Stimulated activated CD4-positive, alpha-beta T cell treated with anti-CD3 and anti-CD28 coated beads, Interleukin-2, amount 100 ng/mL, for 24 hours (primary cell): ENCODE measurements around the gene MYO7A.

Experiments used
- DNase-seq, 2 donors: peaks; one replicate each; pipeline ENCODE4 v3.0.0-alpha.2; 2020

The MYO7A gene

DNA sequence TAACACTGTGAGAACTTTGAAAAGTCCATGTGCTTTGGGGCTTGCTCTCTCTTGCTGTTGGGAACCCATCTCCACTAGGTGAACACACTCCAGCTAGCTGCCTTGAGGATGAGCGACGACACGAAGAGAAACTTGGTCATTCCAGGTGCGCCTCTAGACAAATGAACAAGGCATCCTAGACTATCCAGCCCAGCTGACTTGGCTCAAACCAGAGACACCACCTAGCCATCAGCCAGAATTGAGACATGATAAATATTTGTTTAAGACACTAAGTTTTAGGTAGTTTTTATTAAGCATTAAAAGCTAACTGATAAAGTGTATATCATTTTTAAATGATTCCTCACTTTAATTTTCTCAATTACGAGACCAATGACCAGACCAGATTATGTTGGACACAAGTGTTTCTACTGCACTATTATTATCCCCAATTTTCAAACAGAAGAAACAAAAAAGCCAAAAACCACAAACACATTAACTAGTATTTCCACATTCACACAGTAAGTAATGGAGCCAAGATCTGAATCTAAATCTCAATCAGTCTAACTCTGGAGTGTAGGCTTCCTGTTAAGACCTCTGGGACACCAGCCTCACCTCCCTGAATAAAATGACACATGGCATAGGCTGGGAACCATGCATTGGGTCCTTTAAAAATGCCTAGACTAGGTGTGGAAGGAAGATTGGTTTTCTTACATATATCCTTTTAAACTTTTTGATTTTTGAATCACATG is 103.0 kb downstream of the MYO7A start:
- no peak for DNase-seq

DNA sequence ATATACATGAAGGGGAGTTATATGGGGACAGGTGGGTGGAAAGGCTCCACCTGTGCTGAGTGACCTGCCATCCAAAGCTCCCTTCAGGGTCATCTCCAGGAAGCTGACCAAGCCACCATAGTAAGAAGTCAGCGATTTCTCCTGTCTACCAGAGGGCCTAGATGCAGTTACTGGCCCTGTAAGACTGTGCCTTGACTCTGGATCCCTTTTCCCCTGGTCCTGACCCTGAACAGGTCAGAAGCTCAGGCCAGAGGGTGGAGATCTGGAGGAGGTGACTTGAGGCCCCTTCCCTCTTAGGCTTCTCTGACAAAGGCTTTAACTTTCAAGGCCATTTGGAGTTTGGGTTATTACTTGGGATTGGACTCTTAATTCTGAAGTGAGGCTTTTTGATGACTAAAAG is 103.8 kb downstream of the MYO7A start:
- DNase-seq: no peak

DNA sequence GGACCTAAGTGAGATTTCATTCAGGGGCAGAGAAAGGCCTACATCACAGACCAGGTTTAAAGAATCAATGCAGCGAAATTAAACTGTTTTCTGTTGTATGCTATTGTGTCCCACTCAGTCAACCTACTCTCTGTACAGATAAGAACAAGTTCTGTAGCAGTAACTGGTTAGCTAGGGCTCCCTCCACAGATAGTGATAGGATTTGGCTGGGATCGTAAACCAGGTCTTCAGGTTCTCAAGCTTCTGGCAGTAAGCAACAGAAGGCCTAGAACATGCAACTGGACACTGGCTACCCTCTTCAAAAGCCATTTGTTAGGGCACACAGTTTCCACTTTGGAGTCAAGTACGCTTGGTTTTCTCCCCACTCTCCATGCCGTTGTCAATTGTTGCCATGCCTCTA is 104.2 kb downstream of the MYO7A start:
- no peak for DNase-seq

DNA sequence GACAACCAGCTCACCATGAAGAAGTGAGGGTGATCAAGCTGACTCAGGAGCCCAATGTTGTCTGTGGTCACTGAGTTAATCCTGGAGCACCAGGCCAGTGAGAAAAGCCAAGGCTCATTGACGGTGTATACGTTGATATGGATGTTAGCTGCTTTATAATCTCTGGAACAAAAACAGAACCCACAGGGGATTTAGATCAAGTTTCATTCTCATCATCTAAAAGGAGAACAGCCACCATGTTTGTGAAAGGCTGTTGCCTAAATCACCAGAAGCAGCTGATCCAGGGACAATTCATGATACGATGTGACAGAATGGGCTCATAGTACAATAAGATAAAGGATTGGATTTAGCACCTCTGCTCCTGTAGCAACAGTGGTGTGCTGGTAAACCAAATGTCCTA is 105.0 kb downstream of the MYO7A start:
- DNase-seq: no peak

DNA sequence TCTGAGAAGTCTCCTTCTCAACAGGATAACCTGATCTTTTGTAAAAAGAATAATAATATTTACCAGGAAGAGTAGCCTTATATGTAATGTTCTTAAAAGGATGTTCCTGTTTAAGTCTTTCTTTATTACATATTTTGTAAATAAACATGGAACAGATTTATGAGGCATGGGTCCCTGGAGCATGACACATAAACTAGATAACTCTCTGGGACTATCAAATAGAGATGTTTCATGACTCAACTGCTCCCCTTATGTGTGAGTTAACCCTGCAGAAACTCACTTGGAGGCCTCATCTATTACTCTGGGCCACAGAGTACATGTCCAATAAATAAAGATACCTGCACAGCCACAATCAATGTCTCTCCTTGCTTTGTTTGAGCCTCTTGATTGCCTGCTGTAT is 108.9 kb downstream of the MYO7A start:
- no peak for DNase-seq

GRCh38 chr11:77244277-77245027 is 116.4 kb downstream of the MYO7A start:
- DNase-seq: peak in 1 of 2 donors; percentile 7

GRCh38 chr11:77249427-77249826 is 121.4 kb downstream of the MYO7A start:
- no peak for DNase-seq

- no peak for DNase-seq
Observed at GRCh38 chr11:77250881-77251640, 123.0 kb downstream of the MYO7A start.

DNA sequence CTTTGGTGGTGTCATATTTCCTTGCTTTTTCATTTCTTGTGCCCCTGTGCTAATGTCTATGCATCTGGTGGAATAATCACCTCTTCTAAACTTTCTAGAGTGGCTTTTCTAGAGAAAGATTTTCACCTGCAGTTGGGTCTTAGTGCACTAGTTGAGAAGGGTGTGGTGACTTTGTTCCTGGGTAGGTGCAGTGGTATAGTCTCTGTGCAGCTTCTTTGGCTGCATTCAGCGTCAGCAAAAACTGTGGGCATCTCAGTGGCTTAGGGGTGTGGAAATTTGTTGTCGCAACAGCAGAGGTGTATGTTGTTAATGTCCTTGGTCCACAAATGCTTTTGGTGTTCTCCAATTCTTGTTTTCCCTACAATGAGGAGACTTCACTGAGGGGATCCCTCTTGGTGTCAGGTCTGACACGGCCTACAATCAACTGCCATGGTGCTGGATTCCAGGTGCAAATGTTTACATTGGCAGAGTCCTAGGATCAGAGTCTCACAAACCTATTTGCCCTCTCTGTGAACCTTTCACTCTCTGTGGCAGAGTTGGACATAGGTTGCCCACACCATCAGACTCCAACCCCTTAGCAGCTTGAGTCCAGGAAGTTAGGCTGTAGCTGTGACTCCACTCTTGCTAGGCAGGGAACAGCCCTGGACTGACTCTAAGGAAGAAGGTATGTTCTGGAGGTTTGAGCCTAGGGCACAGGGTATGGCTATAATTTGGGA is 124.7 kb downstream of the MYO7A start:
- DNase-seq: no peak

- no peak for DNase-seq
Observed at GRCh38 chr11:77253690-77254089, 125.6 kb downstream of the MYO7A start.

- DNase-seq: no peak
Observed at GRCh38 chr11:77259641-77260040, 131.6 kb downstream of the MYO7A start.

- no peak for DNase-seq
Observed at GRCh38 chr11:77262803-77263202, 134.8 kb downstream of the MYO7A start.
